ENCODE results near the gene ZYX.

The ZYX gene

DNA sequence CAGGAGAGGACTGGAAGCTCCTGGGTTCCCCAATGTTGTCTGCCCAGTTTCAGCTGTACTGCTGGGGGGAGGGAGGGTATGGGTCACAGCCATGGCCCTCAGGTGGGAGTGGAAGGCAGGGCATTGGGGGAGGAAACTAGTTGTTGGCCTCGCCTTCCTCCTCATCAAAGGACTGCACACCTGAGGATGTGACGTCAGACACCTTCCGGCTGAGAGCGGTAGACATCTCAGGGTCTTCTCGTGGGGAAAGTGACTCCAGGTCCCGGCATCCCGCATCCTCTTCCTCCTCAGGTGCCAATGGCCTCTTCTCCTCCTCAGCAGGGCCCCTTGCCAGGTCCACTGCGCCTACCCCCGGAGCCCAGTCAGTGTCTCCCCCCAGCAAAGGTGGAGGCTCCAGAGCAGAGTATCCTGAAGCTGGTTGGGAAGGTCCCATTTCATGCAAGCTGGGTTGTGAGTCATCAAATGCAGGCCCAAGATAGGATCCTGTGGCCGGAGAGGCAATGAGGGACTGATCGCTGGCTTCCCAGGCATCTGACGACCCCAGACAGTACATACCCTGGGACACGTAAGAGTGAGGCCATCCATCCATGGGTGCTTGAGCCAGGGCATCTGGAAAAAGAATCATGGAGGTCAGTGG, 24.6 kb upstream of the ZYX start:
- FAIRE-seq (no peak), DNase-seq (ENCODE audit: insufficient read length, low spot score) (no peak)
- TF ChIP-seq, protein P1, sequence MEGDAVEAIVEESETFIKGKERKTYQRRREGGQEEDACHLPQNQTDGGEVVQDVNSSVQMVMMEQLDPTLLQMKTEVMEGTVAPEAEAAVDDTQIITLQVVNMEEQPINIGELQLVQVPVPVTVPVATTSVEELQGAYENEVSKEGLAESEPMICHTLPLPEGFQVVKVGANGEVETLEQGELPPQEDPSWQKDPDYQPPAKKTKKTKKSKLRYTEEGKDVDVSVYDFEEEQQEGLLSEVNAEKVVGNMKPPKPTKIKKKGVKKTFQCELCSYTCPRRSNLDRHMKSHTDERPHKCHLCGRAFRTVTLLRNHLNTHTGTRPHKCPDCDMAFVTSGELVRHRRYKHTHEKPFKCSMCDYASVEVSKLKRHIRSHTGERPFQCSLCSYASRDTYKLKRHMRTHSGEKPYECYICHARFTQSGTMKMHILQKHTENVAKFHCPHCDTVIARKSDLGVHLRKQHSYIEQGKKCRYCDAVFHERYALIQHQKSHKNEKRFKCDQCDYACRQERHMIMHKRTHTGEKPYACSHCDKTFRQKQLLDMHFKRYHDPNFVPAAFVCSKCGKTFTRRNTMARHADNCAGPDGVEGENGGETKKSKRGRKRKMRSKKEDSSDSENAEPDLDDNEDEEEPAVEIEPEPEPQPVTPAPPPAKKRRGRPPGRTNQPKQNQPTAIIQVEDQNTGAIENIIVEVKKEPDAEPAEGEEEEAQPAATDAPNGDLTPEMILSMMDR (IDR thresholded peaks at IDR 0.05; ENCODE audit: insufficient read depth, missing control alignments) = no peak

DNA sequence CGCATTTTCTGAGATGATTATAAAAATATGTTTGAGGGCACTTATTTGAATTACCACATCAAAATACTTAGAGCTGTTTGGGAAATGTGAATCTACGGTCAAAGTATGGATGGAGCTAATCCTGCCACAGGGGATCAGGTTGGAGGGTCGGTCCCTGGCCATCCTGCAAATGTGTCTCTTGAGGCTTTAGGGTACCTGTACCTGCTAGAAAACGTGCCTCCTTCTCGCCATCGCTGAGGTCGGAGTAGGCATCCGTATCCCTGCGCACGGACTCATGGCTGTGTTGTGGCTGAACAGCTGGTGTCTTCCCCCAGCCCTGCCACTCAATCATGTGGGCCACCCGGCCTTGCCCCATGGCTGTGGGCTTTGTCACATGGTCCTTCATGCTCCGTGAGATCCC, 22.5 kb upstream of the ZYX start:
- FAIRE-seq (no peak), DNase-seq (ENCODE audit: insufficient read length, low spot score) (no peak)
- TF ChIP-seq, protein P1 (IDR thresholded peaks at IDR 0.05; ENCODE audit: insufficient read depth, missing control alignments) = no peak

DNA sequence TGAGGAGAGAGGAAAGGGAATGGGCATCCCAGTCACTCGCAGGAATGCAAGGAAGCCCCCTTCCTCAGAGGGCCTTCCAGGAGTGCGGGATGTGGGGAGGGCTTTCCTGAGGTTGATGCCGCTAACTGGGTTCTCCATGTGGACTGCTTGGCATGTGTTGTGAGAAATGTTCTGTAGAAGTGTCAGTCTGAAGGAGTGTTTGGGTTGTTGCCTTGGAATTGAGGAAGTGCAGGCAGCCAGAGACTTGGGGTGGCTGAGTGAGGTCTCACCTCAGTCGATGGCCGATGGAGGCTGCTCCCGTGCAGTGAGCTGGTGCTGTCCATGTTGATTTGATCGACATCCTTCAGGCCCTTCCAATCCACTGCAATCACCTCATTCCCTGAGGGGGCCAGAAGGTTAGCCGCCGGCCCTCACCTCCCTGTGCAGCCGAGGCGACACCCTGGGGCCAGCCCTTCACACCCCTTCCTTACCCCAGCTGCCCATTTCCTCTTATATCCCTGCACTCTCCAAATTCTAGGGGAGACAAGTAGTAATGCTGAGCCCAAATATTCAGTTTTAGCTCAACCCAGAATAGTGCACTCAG, 21.3 kb upstream of the ZYX start:
- no peak for DNase-seq (ENCODE audit: insufficient read length, low spot score)
- FAIRE-seq = no peak
- TF ChIP-seq, protein P1 (IDR thresholded peaks at IDR 0.05; ENCODE audit: insufficient read depth, missing control alignments) = no peak

DNA sequence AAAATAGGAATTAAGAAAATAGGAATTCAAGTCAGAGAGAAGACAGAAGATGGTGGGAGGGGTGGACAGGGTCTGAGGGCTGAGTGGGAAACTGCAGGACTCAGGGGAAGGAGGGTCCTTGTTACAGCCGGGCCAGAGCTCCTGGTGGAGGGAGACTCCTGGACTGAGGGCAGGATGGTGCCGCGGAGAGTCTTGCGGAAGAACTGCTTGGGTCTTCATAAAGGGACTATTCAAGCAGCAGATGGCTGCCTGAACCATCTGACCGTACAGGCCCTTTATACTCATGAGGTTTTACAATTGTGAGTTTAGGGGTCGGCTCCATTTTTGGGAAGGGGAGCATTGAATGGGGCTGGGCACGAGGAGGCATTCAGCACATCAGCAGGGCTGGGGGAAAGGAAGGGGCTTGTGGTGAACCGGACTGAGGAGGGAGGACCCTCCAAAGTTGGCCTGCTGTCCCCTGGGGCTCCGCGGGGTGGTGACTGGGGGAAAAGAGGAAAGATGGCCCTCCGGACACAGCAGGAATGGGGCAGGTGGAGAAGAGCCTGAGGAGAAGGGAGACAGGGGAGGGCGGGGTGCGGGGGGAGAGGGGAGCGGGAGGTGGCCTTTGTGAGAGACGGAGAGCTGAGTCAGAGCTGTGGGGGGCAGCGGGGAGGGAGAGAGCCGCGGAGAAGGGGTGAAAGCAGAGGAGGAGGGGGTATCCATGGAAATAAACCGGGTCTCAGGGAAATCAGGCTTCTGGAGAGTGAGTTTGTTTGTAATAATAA, 20.2 kb upstream of the ZYX start:
- DNase-seq (ENCODE audit: insufficient read length, low spot score) (no peak), FAIRE-seq (no peak)
- TF ChIP-seq, protein P1 (IDR thresholded peaks at IDR 0.05; ENCODE audit: insufficient read depth, missing control alignments) = no peak

DNA sequence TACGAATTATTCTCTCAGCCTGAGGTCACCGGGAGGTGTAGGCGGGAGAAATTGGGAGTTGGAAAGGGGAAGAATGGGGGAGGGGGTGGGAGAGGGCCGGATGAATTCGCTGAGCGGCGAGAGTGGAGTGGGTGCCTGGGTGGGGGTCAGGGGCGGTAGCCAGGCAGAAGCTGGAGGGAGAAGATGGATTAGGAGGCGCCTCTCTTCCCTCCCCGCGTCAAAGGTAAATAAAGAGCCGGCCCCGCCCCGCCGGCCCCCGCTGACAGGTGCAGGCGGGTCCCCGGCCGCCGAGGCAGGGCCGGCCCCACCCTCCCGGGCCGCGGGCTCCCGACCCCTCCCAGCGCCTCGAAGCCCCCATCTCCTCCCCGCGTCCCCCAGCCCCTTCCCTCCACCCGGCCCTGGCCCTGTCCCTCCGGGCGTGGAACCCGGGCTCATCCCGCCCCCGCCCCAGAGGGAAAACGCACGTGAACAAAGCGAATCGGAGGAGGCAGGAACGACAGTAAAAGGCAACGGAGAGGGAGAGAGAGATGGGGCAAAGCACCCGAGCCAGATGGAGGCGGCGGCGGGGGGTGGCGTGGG, 19.5 kb upstream of the ZYX start:
- DNase-seq (ENCODE audit: insufficient read length, low spot score) (no peak), FAIRE-seq (no peak)
- TF ChIP-seq, protein P1 (IDR thresholded peaks at IDR 0.05; ENCODE audit: insufficient read depth, missing control alignments) = no peak

DNA sequence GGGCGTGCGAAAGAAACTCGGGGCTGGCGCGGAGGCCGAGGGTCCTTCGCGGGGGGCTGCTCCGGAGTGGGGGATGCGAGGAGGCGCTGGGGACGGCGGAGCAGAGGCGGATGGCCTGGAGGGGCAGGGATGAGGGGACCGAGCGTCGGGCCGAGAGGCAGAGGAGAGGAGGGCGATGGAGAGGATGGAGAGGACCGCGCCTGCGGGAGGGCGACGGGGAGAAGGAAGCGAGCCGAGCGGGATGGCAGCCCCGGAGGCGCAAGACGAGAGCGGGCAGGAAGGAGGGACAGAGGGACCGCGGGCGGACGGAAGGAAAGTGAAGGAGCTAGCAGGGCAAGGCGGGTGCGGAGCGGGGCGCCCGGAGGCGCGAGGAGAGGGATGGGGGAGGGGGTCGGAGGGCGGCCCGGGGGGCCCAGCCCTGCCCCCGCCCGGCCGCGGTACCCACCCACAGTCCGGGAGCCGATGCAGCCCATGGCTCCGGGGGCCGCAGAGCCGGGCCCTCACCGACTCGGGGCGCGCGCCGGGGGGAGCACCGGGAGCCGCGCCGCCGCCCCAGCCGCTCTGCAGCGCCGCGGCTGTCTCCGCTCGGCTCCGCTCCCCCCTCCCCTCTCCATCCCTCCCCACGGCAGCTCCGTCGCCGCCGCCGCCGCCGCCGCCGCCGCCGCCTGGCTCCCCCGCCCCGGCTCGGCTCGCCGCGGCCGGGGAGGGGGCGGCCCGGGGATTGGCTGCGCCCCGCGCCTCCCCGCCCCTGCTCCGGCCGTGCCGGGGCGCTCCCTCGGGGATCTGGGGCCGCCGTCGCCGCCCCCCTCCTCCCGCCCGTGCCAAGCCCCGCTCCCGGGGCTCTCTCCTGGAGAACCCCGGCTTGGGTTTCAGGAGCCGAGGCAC, 18.8 kb upstream of the ZYX start, which contains the start of gene FAM131B:
FAM131B (minus strand) TSS at position 583 of the 885 bp plus-strand sequence; CDS start at position 473, 110 bp downstream.
- no peak for DNase-seq (ENCODE audit: insufficient read length, low spot score)
- FAIRE-seq = no peak
- TF ChIP-seq, protein P1 (IDR thresholded peaks at IDR 0.05; ENCODE audit: insufficient read depth, missing control alignments) = no peak
